ENCODE measurements around the gene SLC39A8. TPM values are rescaled to one million over a fixed set of nuclear protein-coding genes. Genes with fewer than 3 reads are reported as not detected.

The SLC39A8 gene
- total and polyA plus RNA-seq, 9 of the 15 experiments (the other 6 are each of a cell fraction or from before 2014, with no cell fraction given) = 8.2 to 30.3 (median 25.0) TPM

DNA sequence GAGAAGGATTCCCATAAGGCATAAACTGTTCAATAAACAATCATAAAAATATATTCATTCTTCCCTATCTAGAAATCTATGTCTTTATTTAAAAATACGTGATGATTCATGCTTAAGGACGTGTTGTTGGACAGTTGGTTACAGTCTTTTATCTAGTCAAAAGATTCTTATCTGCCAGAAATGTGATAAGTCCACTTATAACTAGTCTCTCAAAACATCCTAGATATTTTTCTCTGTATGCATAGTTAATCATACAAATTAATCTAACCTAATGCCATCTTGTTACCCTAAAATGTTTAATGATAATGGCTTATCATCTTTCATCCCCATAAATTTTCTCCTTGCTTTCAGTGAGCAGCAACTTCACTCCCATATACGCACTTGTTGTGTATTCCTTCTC, 89.0 kb downstream of the SLC39A8 start:
- FAIRE-seq (no peak), ATAC-seq (no peak), DNase-seq (ENCODE audit: extremely low read depth in 1 of 4, low spot score in 3 of 4) (no peak)
- TF ChIP-seq, protein P1, sequence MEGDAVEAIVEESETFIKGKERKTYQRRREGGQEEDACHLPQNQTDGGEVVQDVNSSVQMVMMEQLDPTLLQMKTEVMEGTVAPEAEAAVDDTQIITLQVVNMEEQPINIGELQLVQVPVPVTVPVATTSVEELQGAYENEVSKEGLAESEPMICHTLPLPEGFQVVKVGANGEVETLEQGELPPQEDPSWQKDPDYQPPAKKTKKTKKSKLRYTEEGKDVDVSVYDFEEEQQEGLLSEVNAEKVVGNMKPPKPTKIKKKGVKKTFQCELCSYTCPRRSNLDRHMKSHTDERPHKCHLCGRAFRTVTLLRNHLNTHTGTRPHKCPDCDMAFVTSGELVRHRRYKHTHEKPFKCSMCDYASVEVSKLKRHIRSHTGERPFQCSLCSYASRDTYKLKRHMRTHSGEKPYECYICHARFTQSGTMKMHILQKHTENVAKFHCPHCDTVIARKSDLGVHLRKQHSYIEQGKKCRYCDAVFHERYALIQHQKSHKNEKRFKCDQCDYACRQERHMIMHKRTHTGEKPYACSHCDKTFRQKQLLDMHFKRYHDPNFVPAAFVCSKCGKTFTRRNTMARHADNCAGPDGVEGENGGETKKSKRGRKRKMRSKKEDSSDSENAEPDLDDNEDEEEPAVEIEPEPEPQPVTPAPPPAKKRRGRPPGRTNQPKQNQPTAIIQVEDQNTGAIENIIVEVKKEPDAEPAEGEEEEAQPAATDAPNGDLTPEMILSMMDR (IDR thresholded peaks at IDR 0.05 in 2 of 3, conservative IDR thresholded peaks at IDR 0.05 in 1 of 3; ENCODE audit: insufficient read depth in 2 of 3, low read depth in 1 of 3, low read length in 3 of 3) = no peak
- no peak for TF ChIP-seq FOXK1 (CRISPR knock-in tag; IDR thresholded peaks at IDR 0.05; ENCODE audit: borderline replicate concordance)
- no peak for TF ChIP-seq SRSF3 (IDR thresholded peaks at IDR 0.05; ENCODE audit: insufficient read depth, low read length)
- TF ChIP-seq KLF1 (tag; IDR thresholded peaks at IDR 0.05) = no peak
- no peak for TF ChIP-seq ATF7 (IDR thresholded peaks at IDR 0.05)
- TF ChIP-seq ZNF24 (IDR thresholded peaks at IDR 0.05) = no peak
- no peak for TF ChIP-seq WHSC1 (IDR thresholded peaks at IDR 0.05; ENCODE audit: low read length)
- TF ChIP-seq POLR3G (IDR thresholded peaks at IDR 0.05; ENCODE audit: extremely low read depth, insufficient read length, insufficient replicate concordance) = no peak
- TF ChIP-seq, protein P2, sequence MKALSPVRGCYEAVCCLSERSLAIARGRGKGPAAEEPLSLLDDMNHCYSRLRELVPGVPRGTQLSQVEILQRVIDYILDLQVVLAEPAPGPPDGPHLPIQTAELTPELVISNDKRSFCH (CRISPR knock-in tag; IDR thresholded peaks at IDR 0.05) = no peak
- TF ChIP-seq, protein P2 (tag; IDR thresholded peaks at IDR 0.05) = no peak
- no peak for TF ChIP-seq LEF1 (IDR thresholded peaks at IDR 0.05)
- no peak for TF ChIP-seq HDGF (IDR thresholded peaks at IDR 0.05)
- TF ChIP-seq ZNF146 (CRISPR knock-in tag; IDR thresholded peaks at IDR 0.05; ENCODE audit: unreplicated experiment) = no peak
- no peak overlapping the region for H2AFZ ChIP-seq (ENCODE audit: low read depth, low read length)
- BruUV-seq (replicated peaks) = no TSS peak
- no peaks in the 10 kb centered on the region for H3K36me3 ChIP-seq (ENCODE audit: control insufficient read depth, insufficient read depth, low read length)
- no peaks in the 10 kb centered on the region for H4K20me1 ChIP-seq (replicated peaks; ENCODE audit: control insufficient read depth, insufficient read depth, low read length)
- H3K27me3 ChIP-seq (ENCODE audit: control insufficient read depth in 2 of 2, insufficient read depth in 2 of 2, low read length in 2 of 2) = no peaks in the 10 kb centered on the region
- H3K27ac ChIP-seq (ENCODE audit: extremely low read depth, low read depth, low read length) = no peak overlapping the region
- 4% methylated on average over 3 of the region's 3 CpGs for WGBS (ENCODE audit: insufficient coverage, low coverage, missing lambda C conversion rate)
- H3K4me3 ChIP-seq = no peak overlapping the region
- no peak overlapping the region for H3K4me2 ChIP-seq (ENCODE audit: insufficient read depth, low read length)
- ChIA-PET CTCF (ENCODE audit: low intra/inter-chr PET ratio) (interaction anchor here (0.7 kb wide), 1 partner anchor 1651 kb away, joined by 4 read pairs; no protein-coding TSS in a partner anchor), POLR2A (no interaction called here)
- H3K9me3 ChIP-seq (replicated peaks; ENCODE audit: control insufficient read depth, insufficient read depth, low read depth, low read length) = no peaks in the 10 kb centered on the region
- no peak overlapping the region for H3K9ac ChIP-seq (ENCODE audit: insufficient read depth in 1 of 2, low read depth in 2 of 2, low read length in 2 of 2)
- no peaks in the 10 kb centered on the region; a peak in 1 of 5 replicates for H3K4me1 ChIP-seq (replicated peaks in 1 of 2; ENCODE audit: control insufficient read depth in 2 of 2, insufficient read depth in 2 of 2, low read length in 2 of 2)
- in situ Hi-C loops (cut with MboI) = no loop called here
- no peaks in the 10 kb centered on the region for H3K79me2 ChIP-seq (ENCODE audit: control insufficient read depth, insufficient read depth, low read length)
- H3K9me1 ChIP-seq (ENCODE audit: control insufficient read depth, insufficient read depth, low read length) = no peaks in the 10 kb centered on the region
- intact Hi-C loops (cut with micrococcal nuclease) = loop anchor here (2.0 to 10.0 kb wide), 3 partner anchors 88 to 838 kb away; partner anchors contain the start of genes BDH2 and SLC39A8
